OCI-LY1 (cell line): ENCODE results near the gene AMOTL1.
"Not testable (repeated sequence)": the region's sequence is repeated elsewhere in the genome, so short reads cannot be mapped to it uniquely, and the experiment has no call there.

Source experiments
- H2AFZ ChIP-seq: fragments of 200-600 bp; sonication (generic), shearing (Covaris generic); 2 replicates; pipeline ENCODE4 v1.6.0; 2014; ENCODE audit warnings: antibody characterized with exemption, mild to moderate bottlenecking, low read length
- H3F3A ChIP-seq: fragments of 200-600 bp; sonication (generic), shearing (Covaris generic); 2 replicates; pipeline ENCODE4 v1.6.0; 2014; ENCODE audit warnings: mild to moderate bottlenecking, antibody characterized with exemption, low read length, moderate library complexity; ENCODE audit not compliant: insufficient read depth
- H3K27ac ChIP-seq: fragments of 200-600 bp; sonication (generic); 2 replicates; pipeline ENCODE4 v1.5.1; 2014; ENCODE audit warnings: low read length, mixed run types, mild to moderate bottlenecking, low read depth; ENCODE audit not compliant: poor library complexity, severe bottlenecking
- H3K27me3 ChIP-seq: fragments of 200-600 bp; sonication (generic); 2 replicates; pipeline ENCODE4 v1.6.0; 2014; ENCODE audit warnings: antibody characterized with exemption, mild to moderate bottlenecking, low read length, moderate library complexity; ENCODE audit not compliant: insufficient read depth
- H3K36me3 ChIP-seq: fragments of 200-600 bp; sonication (generic); 2 replicates; pipeline ENCODE4 v1.6.1; 2014; ENCODE audit warnings: mild to moderate bottlenecking, antibody characterized with exemption, low read length, moderate library complexity, mixed read lengths; ENCODE audit not compliant: insufficient read depth
- H3K4me1 ChIP-seq: fragments of 200-600 bp; sonication (generic); 2 replicates; pipeline ENCODE4 v1.5.1; 2014; ENCODE audit warnings: mild to moderate bottlenecking, low read length, moderate library complexity; ENCODE audit not compliant: insufficient read depth, severe bottlenecking
- H3K4me2 ChIP-seq: fragments of 200-600 bp; sonication (generic), shearing (Covaris generic); 2 replicates; pipeline ENCODE4 v1.6.1; 2014; ENCODE audit warnings: low read length
- H3K4me3 ChIP-seq: fragments of 200-600 bp; sonication (generic); 2 replicates; pipeline ENCODE4 v1.5.1; 2014; ENCODE audit warnings: low read length, low read depth, mild to moderate bottlenecking, mixed read lengths; ENCODE audit not compliant: poor library complexity, severe bottlenecking
- H3K79me2 ChIP-seq: fragments of 200-600 bp; shearing (Covaris generic); 2 replicates; pipeline ENCODE4 v1.6.1; 2016; ENCODE audit warnings: mixed run types, low read length, mixed read lengths; ENCODE audit not compliant: insufficient read depth
- H3K9ac ChIP-seq: fragments of 200-600 bp; sonication (generic), shearing (Covaris generic); 2 replicates; pipeline ENCODE4 v1.6.1; 2014; ENCODE audit warnings: mild to moderate bottlenecking, low read length, mixed read lengths
- H3K9me2 ChIP-seq: fragments of 200-600 bp; sonication (generic), shearing (Covaris generic); 2 replicates; pipeline ENCODE4 v1.6.1; 2014; ENCODE audit warnings: low read depth, mild to moderate bottlenecking, low read length, mixed read lengths
- H3K9me3 ChIP-seq: fragments of 200-600 bp; shearing (Covaris generic); 2 replicates; pipeline ENCODE4 v1.6.1; 2014; ENCODE audit warnings: low read length, mixed read lengths
- H4K20me1 ChIP-seq: fragments of 200-600 bp; sonication (generic), shearing (Covaris generic); 2 replicates; pipeline ENCODE4 v1.6.0; 2016; ENCODE audit warnings: mild to moderate bottlenecking, low read length; ENCODE audit not compliant: insufficient read depth
- CTCF ChIP-seq: fragments of 200-600 bp; sonication (generic), shearing (Covaris generic); IDR thresholded peaks from 2 replicates; pipeline ENCODE4 v1.5.1; 2017; ENCODE audit warnings: mild to moderate bottlenecking, antibody characterized with exemption, low read length, moderate library complexity, mixed read lengths
- EZH2 ChIP-seq: fragments of 200-600 bp; sonication (generic), shearing (Covaris generic); IDR thresholded peaks from 2 replicates; pipeline ENCODE4 v1.8.0; 2017; ENCODE audit warnings: borderline replicate concordance, mixed run types, mild to moderate bottlenecking, antibody characterized with exemption, low read length, moderate library complexity, mixed read lengths

The AMOTL1 gene

GRCh38 chr11:94806419-94806818 lies 38.3 kb downstream of the AMOTL1 start:
- Histone ChIP-seq H3F3A (no peaks in the 10 kb centered on the region), H3K9me2 (no peaks in the 10 kb centered on the region), H3K4me1 (no peaks in the 10 kb centered on the region), H3K27ac (no peak overlapping the region), H3K4me3 (no peak overlapping the region), H2AFZ (no peak overlapping the region), H3K36me3 (no peaks in the 10 kb centered on the region), H3K9ac (no peak overlapping the region), H3K9me3 (no peaks in the 10 kb centered on the region), H3K4me2 (no peak overlapping the region), H3K79me2 (no peaks in the 10 kb centered on the region), H3K27me3 (0 out of 2 replicates have a peak, but pooled peaks cover under 1% of the 10 kb centered on the region), H4K20me1 (no peaks in the 10 kb centered on the region)
- no peak for TF ChIP-seq CTCF
- TF ChIP-seq EZH2: no peak

- Histone ChIP-seq H3K27ac (no peak overlapping the region), H3K4me1 (no peaks in the 10 kb centered on the region), H3K4me2 (no peak overlapping the region), H3F3A (no peaks in the 10 kb centered on the region), H3K9ac (no peak overlapping the region), H2AFZ (no peak overlapping the region), H3K36me3 (no peaks in the 10 kb centered on the region), H3K79me2 (no peaks in the 10 kb centered on the region), H3K27me3 (no peaks in the 10 kb centered on the region), H3K9me3 (no peaks in the 10 kb centered on the region), H3K9me2 (no peaks in the 10 kb centered on the region), H3K4me3 (no peak overlapping the region), H4K20me1 (no peaks in the 10 kb centered on the region)
- TF ChIP-seq EZH2 (no peak), CTCF (no peak)
Measured at GRCh38 chr11:94809251-94809650, 41.1 kb downstream of the AMOTL1 start.

- not testable (repeated sequence) for H3K4me2 ChIP-seq, H4K20me1 ChIP-seq, H3K27me3 ChIP-seq, H3F3A ChIP-seq, H2AFZ ChIP-seq, H3K79me2 ChIP-seq, H3K36me3 ChIP-seq, H3K4me3 ChIP-seq, H3K27ac ChIP-seq, H3K9me2 ChIP-seq, H3K9ac ChIP-seq, H3K9me3 ChIP-seq, H3K4me1 ChIP-seq
Measured at GRCh38 chr11:94812724-94813720, 44.9 kb downstream of the AMOTL1 start.
